Fibroblast of villous mesenchyme (primary cell): ENCODE data around the gene MSI2. TPM values are rescaled to one million over a fixed set of nuclear protein-coding genes. Genes with fewer than 3 reads are reported as not detected.

Experiments
- DNase-seq: peaks from one replicate; pipeline ENCODE4 v3.0.0-alpha.2; 2010; ENCODE audit warnings: low read depth
- H3K4me3 ChIP-seq: 2 replicates; pipeline ENCODE4 v1.5.1; 2011; ENCODE audit warnings: low read depth, mild to moderate bottlenecking, low read length
- total RNA-seq: library from RNA; depleted of rRNA; stranded (reverse); fragments of >200 nt; gene quantifications from 2 replicates; pipeline ENCODE4 v1.2.3, GENCODE V29; 2012
- TF ChIP-seq, protein P1 (sequence below): IDR thresholded peaks from 2 replicates; pipeline ENCODE4 v1.5.1; 2012; ENCODE audit warnings: low read depth, mild to moderate bottlenecking, low read length; ENCODE audit not compliant: insufficient read depth

The MSI2 gene
- total RNA-seq, 1 donor = 50.1 TPM

DNA sequence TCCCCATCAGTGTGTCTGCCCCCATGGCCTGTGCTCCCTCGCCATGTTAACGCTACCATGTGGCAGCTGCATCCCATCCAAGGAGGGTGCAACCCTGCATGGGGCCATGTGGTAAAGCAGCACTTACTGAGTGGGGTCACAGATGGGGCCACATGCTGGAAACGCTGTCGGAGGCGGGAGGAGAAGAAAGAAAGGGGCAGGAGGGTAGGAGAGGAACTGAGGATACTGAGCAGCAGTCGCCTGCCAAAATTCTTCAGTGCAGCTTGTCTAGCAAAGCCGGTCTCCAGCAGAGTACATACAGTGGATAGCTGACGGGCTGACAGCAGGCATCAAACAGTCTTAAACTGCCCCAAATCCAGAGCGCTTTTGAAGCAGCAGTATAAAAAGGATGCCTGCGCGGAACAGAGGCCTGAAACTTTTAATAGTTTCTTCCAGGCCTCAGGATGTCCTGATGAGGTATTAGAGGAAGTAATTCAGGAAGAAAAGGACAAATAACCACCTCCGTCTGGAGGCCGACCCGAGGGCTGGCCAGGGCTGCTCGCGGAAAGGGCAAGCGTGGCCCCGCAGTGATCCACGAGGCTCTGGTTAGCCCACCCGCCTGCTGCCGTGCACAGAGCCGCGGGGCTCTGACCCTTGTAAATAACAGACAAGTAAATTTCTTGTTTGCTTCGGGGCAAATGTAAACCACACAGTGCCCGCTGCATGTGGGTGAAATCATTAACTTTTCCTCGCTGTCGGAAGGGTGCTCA, 339.8 kb downstream of the MSI2 start:
- TF ChIP-seq, protein P1, sequence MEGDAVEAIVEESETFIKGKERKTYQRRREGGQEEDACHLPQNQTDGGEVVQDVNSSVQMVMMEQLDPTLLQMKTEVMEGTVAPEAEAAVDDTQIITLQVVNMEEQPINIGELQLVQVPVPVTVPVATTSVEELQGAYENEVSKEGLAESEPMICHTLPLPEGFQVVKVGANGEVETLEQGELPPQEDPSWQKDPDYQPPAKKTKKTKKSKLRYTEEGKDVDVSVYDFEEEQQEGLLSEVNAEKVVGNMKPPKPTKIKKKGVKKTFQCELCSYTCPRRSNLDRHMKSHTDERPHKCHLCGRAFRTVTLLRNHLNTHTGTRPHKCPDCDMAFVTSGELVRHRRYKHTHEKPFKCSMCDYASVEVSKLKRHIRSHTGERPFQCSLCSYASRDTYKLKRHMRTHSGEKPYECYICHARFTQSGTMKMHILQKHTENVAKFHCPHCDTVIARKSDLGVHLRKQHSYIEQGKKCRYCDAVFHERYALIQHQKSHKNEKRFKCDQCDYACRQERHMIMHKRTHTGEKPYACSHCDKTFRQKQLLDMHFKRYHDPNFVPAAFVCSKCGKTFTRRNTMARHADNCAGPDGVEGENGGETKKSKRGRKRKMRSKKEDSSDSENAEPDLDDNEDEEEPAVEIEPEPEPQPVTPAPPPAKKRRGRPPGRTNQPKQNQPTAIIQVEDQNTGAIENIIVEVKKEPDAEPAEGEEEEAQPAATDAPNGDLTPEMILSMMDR = no peak
- DNase-seq = no peak
- no peak overlapping the region for H3K4me3 ChIP-seq

DNA sequence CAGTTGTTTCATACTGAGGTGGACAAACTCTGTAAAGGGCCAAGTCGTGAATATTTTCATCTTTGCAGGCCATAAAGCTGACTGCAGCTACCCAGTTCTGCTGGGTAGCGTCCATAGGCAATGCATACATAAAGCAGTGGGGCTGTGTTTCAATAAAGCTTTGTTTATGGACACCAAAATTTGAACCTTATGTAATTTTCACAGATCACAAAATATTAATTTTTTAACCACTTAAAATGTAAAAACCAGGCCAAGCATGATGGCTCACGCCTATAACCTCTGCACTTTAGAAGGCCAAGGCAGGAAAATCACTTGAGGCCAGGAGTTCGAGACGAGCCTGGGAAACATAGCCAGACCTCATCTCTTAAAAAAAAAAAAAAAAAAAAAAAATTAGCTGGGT, 340.8 kb downstream of the MSI2 start:
- TF ChIP-seq, protein P1 = no peak
- no peak for DNase-seq
- H3K4me3 ChIP-seq = no peak overlapping the region

DNA sequence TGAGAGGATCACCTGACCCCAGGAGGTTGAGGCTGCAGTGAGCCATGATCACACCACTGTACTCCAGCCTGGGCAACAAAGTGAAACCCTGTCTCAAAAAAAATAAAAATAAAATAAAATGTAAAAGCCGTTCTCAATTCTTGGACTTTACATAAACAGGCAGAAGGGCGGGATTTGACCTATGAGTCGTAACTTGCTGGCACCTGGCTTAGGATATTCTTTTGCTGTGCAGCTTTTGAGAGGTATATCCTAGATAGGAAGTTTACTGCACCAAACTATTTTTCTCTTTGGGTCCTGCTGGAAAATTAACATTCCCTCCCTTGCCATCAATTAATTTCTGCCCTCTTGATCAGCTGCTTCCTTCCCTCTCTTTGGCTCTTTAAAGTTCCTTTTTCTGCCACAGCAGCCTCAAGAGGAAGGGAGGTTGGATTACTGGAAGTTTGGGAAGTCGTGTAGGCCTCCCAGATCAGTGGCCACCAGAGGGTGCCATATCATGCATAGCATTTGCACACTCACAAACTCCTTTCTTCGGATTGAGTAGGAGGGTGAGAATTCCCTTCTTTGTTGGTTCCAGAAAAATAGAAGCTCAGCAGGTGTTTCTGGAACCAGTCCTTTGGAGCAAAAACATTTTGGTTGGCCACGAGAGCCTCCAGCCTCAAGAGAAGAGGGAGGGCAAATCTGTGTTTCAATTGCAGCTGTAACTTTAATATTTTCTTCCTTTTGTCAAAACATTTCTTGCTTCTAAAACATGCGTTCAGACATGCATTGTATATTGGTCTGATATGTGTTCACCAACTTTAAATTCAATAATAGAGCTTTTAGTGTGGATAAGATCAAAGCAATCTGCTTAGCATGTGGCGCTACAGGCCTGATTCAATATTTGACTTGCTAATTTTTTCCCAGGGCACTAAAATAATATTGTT, 341.5 kb downstream of the MSI2 start:
- TF ChIP-seq, protein P1 = peak; percentile 92
- H3K4me3 ChIP-seq = no peak overlapping the region
- peak; percentile 78 for DNase-seq

DNA sequence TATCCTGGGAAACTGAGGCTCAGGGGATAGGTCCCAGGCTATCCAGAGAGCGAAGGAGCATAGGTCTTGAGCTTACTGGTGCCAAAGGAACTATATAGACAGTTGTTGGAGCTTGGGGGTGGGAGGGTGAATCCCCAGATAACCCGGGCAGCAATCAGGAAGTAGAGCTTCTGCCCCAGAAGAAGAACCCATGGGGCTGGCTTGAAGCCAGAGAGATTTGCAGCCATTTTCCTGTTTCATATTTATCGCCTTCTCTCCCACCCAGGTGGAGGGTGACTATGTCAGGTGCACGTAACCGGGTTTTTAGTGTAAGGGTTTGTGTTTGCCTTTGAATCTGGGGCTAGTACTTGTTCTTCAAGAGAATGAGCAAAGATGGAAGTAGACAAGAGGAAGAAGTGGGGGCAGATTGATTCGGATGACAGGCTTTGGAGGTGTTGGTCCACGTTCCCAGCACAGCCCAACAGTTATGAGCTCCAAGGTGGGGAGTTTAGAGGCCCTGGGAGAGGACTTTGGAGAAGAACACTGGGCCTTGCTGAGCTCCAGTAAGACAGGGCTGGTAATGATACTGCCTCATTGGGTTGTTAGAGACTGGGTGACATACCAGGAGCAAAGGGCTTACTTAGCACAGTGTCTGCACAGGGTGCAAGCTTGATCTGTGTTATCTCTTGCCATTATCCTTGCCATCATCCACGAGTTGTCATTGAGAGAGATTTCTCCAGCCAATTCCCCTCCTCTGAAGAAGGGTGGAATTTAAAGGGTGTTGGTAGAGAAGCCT, 343.1 kb downstream of the MSI2 start:
- H3K4me3 ChIP-seq = no peak overlapping the region
- TF ChIP-seq, protein P1 = no peak
- no peak for DNase-seq

DNA sequence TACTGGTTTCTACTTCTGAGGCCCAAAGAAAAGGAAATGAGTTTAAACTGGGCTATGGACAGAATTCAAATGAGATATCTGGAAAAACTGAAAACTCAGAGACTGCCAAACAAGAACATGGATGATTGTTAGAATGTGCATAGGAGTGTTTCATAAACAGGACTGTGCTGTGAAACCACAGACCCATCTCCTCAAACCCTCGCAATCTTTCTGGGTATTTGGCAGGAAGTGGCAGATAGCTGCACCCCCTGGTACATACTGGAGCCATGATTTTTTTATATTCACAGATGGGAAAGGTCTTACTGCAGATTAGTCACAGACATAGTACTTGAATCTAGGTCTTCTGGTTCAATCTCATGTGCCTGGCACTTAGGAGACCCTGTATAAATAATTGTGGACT, 343.8 kb downstream of the MSI2 start:
- DNase-seq = peak; percentile 23
- no peak overlapping the region for H3K4me3 ChIP-seq
- TF ChIP-seq, protein P1 = no peak

DNA sequence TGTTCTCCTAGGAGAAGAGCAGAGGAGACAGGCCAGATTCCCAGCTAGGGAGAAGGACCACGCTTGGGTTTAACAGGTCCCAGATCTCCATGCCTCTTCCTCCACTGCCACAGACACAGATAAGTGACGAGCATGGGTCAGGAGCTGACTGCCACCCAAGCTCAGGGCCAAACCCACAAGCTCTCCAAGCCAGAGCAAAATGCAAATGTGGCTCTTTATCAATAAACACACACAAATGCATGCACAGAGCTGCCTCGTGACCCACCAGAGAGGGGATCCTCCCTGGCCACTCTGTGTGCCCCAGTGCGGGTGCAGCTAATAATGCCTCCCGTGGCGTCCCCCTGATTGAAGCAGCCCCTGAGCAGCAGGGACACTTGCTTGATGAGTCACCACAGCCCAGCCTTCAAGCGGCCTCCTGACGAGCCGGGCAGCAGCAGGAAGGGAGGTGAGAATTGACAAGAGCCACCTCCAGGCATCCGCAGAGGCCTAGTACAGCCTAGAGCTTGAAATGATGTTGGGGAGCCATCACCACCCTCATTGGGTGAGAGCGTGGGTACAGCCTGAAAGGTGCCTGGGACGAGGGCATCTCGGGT, 344.9 kb downstream of the MSI2 start:
- H3K4me3 ChIP-seq = no peak overlapping the region
- no peak for DNase-seq
- TF ChIP-seq, protein P1 = no peak
